Stomach (tissue), 4 donors: ENCODE results near the gene MAPK7.

ENCODE experiments used
- CTCF ChIP-seq, 7 experiments: fragments of 450-650 bp in 4 of 7; fragments of 200-600 bp in 3 of 7; sonication (generic) in 3 of 7; IDR thresholded peaks; one replicate each; pipeline ENCODE4 v1.5.1; 2016 to 2019; ENCODE audit warnings: antibody characterized with exemption in 7 of 7, control low read depth in 2 of 7, mild to moderate bottlenecking in 1 of 7
- POLR2A ChIP-seq, 4 donors: fragments of 450-650 bp; IDR thresholded peaks; one replicate each; pipeline ENCODE4 v1.6.1; 2016; ENCODE audit warnings: antibody characterized with exemption in 4 of 4, control low read depth in 2 of 4, mild to moderate bottlenecking in 1 of 4, moderate library complexity in 1 of 4
- POLR2AphosphoS5 ChIP-seq, 3 donors: sonication (generic); formaldehyde crosslinking; IDR thresholded peaks; one replicate each; pipeline ENCODE4 v1.6.1; 2016; ENCODE audit warnings: antibody characterized with exemption in 3 of 3

- TF ChIP-seq CTCF (IDR thresholded peaks at IDR 0.05) (no peak), POLR2A (IDR thresholded peaks at IDR 0.05) (no peak), POLR2AphosphoS5 (IDR thresholded peaks at IDR 0.05) (no peak)
Observed at GRCh38 chr17:19345067-19345460, 33.2 kb upstream of the MAPK7 start.
